OCI-M1 (cell line): ENCODE data around the gene LRRC7.
A peak's percentile ranks its signal among the peaks of the same experiment; 100 is the strongest.
"Not testable (repeated sequence)": the region's sequence is repeated elsewhere in the genome, so short reads cannot be mapped to it uniquely, and the experiment has no call there.

Experiments
- DNase-seq: peaks from one replicate; lab custom pipeline; 2025; lab: John Stamatoyannopoulos, UW

The LRRC7 gene

GRCh38 chr1:69888016-69888415 lies 320.3 kb downstream of the LRRC7 start:
- not testable (repeated sequence) for DNase-seq

DNA sequence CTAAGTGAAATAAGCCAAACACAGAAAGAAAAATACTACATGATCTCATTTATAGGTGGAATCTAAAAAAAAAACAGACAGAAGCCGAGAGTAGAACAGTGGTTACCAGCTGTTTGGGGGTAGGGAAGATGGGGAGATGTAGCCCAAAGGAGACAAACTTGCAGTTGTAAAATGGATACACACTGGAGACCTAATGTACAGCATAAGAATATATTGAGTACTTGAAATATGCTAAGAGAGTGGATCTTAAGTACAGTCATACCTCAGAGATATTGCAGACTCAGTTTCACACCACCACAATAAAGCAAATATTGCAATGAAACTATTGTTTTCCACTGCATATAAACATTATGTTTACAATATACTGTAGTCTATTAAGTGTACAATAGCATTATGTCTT lies 320.9 kb downstream of the LRRC7 start:
- DNase-seq, result no peak

GRCh38 chr1:69898403-69898947 lies 330.8 kb downstream of the LRRC7 start:
- no peak for DNase-seq

GRCh38 chr1:69911301-69911801 lies 343.6 kb downstream of the LRRC7 start:
- peak; percentile 67 for DNase-seq

DNA sequence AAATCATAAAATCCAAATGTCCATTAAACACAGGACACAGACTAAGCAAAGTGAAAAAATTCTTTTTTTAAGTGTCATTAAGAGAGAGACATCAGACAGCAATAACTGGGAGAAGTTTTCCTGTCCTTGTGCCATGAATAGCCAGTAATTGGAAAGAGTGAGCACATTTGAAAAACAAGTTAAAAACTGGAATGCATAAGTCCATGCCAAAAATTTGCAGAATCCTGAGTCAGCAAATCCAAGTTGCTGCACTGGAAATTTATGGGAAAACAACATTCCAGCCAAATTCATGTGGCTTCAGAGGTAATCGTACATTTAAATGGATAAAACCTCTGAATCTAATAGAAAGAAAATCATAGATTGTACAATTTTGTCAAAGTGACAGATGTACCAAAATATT lies 346.3 kb downstream of the LRRC7 start:
- DNase-seq, result no peak

GRCh38 chr1:69914976-69915765 lies 347.4 kb downstream of the LRRC7 start:
- peak; percentile 42 for DNase-seq

DNA sequence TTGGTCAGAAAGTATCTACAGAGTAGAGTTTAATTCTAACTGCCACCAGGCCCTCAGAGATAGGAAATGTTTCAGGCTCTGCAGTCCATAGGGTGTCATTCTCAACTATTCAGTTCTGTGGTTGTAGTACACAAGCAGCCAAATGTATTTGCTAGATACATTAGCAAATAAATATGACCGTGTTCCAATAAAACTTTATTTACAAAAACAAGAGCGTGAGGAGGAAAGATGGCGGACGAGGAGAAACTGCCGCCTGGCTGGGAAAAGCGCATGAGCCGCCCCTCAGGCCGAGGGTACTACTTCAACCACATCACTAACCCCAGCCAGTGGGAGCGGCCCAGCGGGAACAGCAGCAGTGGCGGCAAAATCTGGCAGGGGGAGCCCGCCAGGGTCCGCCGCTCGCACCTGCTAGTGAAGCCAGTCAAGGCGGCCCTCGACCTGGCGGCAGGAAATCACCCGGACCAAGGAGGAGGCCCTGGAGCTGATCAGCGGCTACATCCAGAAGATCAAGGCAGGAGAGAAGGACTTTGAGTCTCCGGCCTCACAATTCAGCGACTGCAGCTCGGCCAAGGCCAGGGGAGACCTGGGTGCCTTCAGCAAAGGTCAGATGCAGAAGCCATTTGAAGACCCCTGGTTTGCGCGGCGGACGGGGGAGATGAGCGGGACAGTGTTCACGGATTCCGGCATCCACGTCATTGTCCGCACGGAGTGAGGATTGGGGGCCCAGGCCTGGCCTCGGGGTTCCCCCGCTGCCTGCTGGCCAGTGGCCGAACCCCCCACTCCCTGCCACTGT lies 351.6 kb downstream of the LRRC7 start:
- DNase-seq, result no peak

DNA sequence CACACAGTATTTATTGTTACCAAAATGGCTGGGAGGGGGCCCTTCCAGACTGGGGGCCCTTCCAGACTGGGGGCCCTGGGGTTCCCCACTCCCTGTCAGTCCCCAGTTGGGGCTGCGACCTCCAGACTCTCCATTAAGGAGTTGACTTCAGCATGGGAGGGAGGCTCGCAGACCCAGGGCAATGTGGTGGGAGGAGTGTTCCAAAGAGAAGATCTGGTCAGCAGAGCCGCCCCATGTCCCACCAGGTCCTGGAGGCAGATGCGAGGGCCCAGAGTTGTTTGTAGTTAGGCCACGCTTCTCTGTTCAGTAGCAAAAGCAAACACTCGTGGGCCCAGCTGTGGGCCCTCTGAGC lies 352.2 kb downstream of the LRRC7 start:
- no peak for DNase-seq

GRCh38 chr1:69920426-69920825 lies 352.7 kb downstream of the LRRC7 start:
- DNase-seq, result no peak

- DNase-seq, result no peak
Measured at GRCh38 chr1:69921486-69921885, 353.8 kb downstream of the LRRC7 start.

DNA sequence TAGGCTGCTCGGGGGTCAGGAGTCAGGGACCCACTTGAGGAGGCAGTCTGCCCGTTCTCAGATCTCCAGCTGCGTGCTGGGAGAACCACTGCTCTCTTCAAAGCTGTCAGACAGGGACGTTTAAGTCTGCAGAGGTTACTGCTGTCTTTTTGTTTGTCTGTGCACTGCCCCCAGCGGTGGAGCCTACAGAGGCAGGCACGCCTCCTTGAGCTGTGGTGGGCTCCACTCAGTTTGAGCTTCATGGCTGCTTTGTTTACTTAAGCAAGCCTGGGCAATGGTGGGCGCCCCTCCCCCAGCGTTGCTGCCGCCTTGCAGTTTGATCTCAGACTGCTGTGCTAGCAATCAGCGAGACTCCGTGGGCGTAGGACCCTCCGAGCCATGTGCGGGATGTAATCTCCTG lies 360.5 kb downstream of the LRRC7 start:
- not testable (repeated sequence) for DNase-seq

- peak; percentile 31 for DNase-seq
Measured at GRCh38 chr1:69929308-69930057, 361.8 kb downstream of the LRRC7 start.

- DNase-seq, result no peak
Measured at GRCh38 chr1:69930396-69930795, 362.7 kb downstream of the LRRC7 start.

GRCh38 chr1:69932760-69933159 lies 365.0 kb downstream of the LRRC7 start:
- DNase-seq, result no peak

- no peak for DNase-seq
Measured at GRCh38 chr1:69940231-69940630, 372.5 kb downstream of the LRRC7 start.

GRCh38 chr1:69940816-69941215 lies 373.1 kb downstream of the LRRC7 start:
- DNase-seq, result no peak

DNA sequence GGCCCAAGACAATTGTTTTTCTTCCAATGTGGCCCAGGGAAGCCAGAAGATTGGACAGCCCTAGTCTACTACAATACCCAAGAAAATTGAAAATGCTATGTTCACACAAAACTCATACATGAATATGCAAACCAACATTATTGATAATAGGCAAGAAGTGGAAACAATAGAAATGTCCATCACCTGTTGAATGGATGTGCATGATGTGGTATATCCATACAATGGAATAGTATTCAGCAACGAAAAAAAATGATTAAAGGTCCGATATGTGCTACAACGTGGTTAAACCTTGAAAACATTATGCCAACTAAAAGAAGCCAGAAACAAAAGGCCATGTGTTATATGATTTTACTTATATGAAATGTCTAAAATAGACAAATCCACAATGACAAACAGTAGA lies 375.3 kb downstream of the LRRC7 start:
- no peak for DNase-seq

DNA sequence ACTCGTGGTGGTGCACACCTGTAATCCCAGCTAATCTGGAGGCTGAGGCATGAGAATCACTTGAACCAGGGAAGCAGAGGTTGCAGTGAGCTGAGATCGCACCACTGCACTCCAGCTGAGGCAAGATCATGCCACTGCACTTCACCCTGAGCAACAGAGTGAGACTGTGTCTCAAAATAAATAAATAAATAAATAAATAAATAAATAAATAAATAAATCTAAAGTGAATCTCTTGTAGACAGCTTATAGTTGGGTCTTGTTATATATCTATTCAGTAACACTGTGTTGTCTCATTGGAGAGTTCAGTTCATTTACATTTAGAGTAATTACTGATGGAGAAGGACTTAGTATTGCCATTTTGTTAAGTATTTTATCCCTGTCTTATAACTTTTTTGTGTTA lies 379.2 kb downstream of the LRRC7 start:
- DNase-seq, result no peak

GRCh38 chr1:69947837-69948236 lies 380.1 kb downstream of the LRRC7 start:
- no peak for DNase-seq

GRCh38 chr1:69952676-69953075 lies 385.0 kb downstream of the LRRC7 start:
- no peak for DNase-seq

GRCh38 chr1:69962452-69962851 lies 394.7 kb downstream of the LRRC7 start:
- DNase-seq, result not testable (repeated sequence)

DNA sequence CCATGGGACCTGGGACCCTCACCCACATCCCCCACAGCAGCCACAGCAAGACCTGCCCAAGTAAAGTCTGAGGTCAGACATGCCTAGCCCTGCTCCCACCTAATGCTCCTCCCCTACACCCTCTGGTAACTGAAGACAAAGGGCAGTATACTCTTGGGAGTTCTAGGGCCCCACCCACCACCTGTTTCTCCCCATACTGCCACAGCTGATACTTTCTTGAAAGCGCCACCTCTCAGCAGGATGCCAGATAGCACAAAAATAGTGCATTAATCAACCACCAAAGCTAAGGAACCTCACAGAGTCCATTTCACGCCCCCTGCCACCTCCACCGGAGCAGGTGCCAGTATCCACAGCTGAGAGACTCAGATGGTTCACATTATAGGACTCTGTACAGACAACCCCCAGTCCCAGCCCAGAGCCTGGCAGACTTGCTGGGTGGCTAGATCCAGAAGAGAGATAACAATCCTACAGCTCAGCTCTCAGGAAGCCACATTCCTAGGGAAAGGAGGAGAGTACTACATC lies 399.6 kb downstream of the LRRC7 start:
- DNase-seq, result no peak
